Fibroblast of the aortic adventitia (primary cell): Measurements from ENCODE around the gene ZHX3. TPM values are rescaled to one million over a fixed set of nuclear protein-coding genes. Genes with fewer than 3 reads are reported as not detected.

Experiments
- DNase-seq: peaks from one replicate; pipeline ENCODE4 v3.0.0-alpha.2; 2010; ENCODE audit warnings: low read depth
- H3K4me3 ChIP-seq: 2 replicates; pipeline ENCODE4 v1.5.1; 2011; ENCODE audit warnings: low read depth, mild to moderate bottlenecking, control low read depth, low read length, moderate library complexity
- total RNA-seq: library from RNA; depleted of rRNA; stranded (reverse); fragments of >200 nt; gene quantifications from 2 replicates; pipeline ENCODE4 v1.2.3, GENCODE V29; 2012; ENCODE audit warnings: low replicate concordance
- TF ChIP-seq, protein P1 (sequence below): IDR thresholded peaks from 2 replicates; pipeline ENCODE4 v1.5.1; 2011; ENCODE audit warnings: mild to moderate bottlenecking, low read length, control low read depth, inconsistent platforms; ENCODE audit not compliant: insufficient read depth

ZHX3 gene
- total RNA-seq, 1 donor: 47.2 TPM

DNA sequence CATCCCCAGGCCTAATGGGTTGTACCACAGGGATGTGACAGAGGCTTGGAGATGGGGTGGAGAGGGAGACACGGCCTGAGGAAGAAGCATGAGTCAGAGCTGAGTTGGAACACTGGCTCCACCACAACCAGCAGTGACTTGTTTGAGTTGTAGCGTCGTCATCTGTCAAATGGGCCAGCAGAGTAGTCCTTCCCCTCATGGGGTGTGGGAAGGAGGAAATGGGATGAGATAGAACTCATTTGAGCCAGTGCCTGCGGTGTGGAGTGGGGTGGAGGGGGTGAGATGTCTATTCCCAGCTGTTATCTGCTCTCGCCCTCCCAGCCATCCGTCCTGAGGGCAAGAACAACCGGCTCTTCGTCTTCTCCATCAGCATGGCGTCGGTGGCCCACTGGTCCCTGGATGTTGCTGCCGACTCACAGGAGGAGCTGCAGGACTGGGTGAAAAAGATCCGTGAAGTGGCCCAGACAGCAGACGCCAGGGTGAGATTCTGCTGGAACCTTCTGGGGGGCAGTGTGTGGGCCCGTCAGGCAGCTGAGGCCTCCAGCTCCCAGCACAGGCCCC is 147.7 kb downstream of the ZHX3 start:
- TF ChIP-seq, protein P1, sequence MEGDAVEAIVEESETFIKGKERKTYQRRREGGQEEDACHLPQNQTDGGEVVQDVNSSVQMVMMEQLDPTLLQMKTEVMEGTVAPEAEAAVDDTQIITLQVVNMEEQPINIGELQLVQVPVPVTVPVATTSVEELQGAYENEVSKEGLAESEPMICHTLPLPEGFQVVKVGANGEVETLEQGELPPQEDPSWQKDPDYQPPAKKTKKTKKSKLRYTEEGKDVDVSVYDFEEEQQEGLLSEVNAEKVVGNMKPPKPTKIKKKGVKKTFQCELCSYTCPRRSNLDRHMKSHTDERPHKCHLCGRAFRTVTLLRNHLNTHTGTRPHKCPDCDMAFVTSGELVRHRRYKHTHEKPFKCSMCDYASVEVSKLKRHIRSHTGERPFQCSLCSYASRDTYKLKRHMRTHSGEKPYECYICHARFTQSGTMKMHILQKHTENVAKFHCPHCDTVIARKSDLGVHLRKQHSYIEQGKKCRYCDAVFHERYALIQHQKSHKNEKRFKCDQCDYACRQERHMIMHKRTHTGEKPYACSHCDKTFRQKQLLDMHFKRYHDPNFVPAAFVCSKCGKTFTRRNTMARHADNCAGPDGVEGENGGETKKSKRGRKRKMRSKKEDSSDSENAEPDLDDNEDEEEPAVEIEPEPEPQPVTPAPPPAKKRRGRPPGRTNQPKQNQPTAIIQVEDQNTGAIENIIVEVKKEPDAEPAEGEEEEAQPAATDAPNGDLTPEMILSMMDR: no peak
- peak; percentile 50 for DNase-seq
- H3K4me3 ChIP-seq: no peak overlapping the region

DNA sequence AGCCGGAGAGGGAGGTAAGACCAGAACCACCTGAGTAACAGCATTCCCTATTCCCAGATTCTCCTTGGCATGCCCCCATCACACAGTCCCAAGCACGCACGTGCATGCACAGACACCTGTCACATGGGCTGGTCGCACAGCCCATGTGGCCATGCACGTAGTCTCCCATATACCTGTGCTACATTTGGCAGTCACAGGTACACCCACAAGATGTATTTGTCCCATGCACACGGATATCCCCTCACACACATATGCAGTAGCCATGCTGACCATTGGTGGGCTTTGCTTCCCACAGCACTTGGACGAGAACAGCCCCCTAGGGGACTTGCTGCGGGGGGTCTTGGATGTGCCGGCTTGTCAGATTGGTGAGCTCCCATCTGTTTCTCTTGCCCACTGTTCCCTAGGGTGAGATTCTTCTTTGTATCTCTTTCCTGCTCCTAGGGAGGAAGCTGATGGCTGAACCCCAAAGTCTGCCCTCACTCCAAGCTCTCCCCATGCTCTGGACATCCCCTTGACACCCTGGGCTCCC is 148.3 kb downstream of the ZHX3 start:
- TF ChIP-seq, protein P1: no peak
- no peak for DNase-seq
- H3K4me3 ChIP-seq: no peak overlapping the region

DNA sequence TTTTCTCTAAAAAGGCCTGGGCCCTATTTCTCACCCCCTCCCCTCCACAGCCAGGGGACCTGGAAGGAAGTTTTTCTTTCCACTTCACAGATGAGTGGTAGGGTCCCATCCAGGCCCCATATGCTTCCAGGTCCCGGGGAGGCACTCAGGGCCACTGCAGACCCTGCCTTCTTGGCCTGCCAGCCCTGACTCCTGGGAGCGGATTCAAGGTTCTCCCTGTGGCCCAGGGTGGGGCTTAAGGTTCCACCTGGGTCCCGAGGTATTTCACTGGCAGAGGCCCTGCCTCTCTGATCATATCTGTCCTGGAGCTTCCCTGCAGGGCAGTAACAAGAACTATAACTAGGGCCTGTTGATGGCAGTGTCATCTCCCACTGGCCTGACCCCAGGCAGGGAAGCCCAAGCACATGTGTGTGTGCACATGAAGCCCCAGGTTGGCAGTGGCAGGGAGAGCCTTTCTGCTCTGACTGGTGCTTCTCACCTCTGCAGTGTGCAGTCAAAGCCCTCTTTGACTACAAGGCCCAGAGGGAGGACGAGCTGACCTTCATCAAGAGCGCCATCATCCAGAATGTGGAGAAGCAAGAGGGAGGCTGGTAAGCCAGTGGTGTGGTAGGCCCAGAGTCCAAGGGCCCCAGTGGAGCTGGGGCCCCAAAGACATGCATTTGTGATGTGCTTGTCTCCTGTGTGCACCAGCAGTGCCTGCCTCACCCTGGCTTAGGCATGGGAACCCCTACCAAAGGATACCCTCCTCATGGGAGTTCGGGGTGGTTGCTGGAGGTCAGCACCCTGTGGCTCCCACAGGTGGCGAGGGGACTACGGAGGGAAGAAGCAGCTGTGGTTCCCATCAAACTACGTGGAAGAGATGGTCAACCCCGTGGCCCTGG is 149.0 kb downstream of the ZHX3 start:
- DNase-seq: no peak
- H3K4me3 ChIP-seq: no peak overlapping the region
- TF ChIP-seq, protein P1: no peak

DNA sequence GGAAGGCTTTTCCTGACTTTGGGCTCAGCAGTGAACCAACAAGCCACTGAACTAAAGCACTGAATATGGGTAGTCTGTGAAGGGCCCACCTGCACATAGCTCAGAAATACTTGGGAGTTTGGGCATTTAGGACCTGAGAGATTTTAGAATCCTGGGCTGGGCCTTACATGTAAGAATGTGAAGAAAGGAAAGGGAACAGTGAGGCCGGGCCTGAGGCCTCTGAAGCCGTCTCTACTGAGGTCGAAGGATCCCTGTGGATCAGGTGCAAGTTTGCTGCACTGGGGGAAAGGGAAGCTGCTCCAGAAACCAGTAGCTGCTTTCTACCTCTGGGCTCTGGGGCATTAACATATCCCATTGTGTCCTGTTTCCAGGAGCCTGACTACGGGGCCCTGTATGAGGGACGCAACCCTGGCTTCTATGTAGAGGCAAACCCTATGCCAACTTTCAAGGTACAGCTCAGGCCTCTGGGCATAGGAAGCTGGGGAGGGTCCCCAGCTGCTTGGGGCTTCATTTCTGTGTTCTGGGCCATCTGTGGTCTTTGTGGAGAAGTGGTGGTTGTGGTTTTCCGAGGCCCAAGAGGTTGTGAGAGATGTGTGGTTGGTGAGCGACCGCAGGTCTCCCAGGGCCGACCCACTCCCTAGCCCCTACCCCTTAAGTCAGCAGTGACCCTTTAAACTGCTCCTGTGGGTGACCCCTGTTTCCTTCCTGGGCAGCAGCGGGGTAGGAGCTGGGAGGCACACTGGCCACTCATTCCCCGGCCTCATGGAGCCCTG is 149.9 kb downstream of the ZHX3 start:
- no peak for DNase-seq
- no peak overlapping the region for H3K4me3 ChIP-seq
- TF ChIP-seq, protein P1: no peak

DNA sequence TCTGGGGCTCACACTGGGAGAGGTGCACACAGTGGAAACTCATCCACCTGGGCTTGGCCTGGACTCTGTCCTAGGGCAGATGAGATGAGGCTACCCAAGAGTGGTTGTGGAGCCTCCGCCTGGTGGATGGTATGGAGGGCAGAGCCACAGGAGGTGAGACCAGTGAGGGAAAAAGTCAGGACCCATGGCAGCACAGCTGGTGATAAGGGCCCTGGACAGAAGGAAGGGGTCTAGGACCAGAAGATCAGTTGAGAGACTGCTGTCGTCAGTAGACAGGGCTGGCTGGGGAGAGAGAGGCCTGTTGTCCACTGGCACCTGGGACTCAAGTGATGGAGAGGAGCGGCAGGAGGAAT is 150.4 kb downstream of the ZHX3 start:
- TF ChIP-seq, protein P1: no peak
- H3K4me3 ChIP-seq: no peak overlapping the region
- no peak for DNase-seq

DNA sequence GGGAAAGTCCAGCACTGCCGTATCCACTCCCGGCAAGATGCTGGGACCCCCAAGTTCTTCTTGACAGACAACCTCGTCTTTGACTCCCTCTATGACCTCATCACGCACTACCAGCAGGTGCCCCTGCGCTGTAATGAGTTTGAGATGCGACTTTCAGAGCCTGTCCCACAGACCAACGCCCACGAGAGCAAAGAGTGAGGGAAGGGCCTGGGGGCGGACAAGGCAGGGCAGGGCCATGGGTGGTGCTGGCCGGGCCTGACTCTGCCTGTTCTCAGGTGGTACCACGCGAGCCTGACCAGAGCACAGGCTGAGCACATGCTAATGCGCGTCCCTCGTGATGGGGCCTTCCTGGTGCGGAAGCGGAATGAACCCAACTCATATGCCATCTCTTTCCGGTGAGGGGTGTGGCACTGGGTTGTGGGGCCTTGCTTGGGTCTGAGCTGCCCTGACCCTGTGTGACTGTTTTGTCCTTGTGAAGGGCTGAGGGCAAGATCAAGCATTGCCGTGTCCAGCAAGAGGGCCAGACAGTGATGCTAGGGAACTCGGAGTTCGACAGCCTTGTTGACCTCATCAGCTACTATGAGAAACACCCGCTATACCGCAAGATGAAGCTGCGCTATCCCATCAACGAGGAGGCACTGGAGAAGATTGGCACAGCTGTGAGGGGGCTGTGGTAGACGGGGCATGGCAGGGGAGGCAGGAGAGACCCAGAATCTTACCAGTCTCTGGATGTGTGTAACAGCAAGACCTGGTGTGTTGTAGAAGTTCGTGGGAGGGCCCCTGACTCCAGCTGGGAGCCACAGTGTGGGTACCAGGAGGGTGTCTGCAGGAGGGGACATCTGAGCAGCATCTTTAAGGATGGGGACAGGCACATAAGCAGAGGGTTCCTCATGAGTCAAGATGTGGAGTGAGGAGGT is 151.1 kb downstream of the ZHX3 start:
- TF ChIP-seq, protein P1: no peak
- no peak overlapping the region for H3K4me3 ChIP-seq
- DNase-seq: no peak
